ENCODE measurements around the gene ASCC1.
A peak's percentile ranks its signal among the peaks of the same experiment; 100 is the strongest.

Gene ASCC1

GRCh38 chr10:72097448-72098300 is 118.4 kb downstream of the ASCC1 start:
- peak; percentile 47 for DNase-seq (ENCODE audit: low read depth)

GRCh38 chr10:72096115-72097000 is 119.7 kb downstream of the ASCC1 start:
- DNase-seq (ENCODE audit: low read depth): no peak

- DNase-seq (ENCODE audit: low read depth): no peak
These were observed 120.9 kb downstream of the ASCC1 start for GRCh38 chr10:72095195-72095594.

GRCh38 chr10:72094574-72094973 is 121.5 kb downstream of the ASCC1 start:
- no peak for DNase-seq (ENCODE audit: low read depth)

GRCh38 chr10:72093450-72093849 is 122.6 kb downstream of the ASCC1 start:
- no peak for DNase-seq (ENCODE audit: low read depth)

- DNase-seq (ENCODE audit: low read depth): no peak
These were observed 123.1 kb downstream of the ASCC1 start for GRCh38 chr10:72092987-72093386.

DNA sequence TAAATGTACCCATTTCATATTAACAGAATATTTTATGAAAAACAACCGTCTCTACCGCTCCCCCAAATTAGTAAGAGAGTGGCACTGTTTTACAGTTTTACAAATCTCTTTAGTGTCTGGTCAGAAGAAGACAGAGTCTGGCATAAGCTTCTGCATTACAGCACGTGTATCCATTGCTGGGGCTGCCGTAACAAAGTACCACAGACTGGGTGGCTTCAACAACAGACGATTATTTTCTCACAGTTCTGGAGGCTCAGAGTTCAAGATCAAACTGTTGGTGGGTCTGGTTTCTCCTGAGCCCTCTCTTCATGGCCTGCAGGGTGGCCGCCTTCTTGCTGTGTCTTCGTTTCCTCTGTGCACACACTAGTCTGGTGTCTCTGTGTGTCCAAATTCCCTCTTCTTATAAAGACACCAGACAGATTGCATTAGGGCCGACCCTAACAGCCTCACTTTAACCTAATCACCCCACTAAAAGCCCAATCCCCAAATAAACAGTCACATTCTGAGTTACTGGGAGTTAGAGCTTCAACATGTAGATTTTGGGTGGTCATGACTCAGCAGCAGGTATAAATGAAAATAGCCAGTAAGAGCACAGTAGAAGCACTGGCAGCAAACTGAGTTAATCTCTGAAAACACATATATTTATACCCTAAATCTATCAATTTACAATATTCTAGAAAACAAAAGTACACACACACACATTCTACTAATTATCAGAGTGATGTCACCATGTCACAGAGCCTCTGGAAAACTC is 123.7 kb downstream of the ASCC1 start:
- no peak for DNase-seq (ENCODE audit: low read depth)

DNA sequence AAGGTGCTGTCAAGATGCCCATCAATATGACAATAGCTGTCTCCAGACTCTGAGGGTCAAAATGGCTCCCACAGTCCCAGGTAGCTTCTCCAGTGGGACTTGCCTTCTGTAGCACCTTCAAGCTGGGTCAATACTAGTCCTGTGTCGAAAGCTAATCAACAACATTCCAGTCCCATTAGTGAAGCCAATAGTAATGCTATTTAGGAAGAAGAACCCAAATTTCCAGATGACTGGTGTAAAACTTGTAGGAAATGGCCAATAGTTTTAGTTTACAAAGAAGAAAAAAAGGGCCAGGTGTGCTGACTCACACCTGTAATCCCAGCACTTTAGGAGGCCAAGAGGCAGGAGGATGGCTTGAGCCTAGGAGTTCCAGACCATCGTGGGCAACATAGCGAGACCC is 125.8 kb downstream of the ASCC1 start:
- DNase-seq (ENCODE audit: low read depth): no peak

GRCh38 chr10:72089618-72090017 is 126.5 kb downstream of the ASCC1 start:
- DNase-seq (ENCODE audit: low read depth): no peak

DNA sequence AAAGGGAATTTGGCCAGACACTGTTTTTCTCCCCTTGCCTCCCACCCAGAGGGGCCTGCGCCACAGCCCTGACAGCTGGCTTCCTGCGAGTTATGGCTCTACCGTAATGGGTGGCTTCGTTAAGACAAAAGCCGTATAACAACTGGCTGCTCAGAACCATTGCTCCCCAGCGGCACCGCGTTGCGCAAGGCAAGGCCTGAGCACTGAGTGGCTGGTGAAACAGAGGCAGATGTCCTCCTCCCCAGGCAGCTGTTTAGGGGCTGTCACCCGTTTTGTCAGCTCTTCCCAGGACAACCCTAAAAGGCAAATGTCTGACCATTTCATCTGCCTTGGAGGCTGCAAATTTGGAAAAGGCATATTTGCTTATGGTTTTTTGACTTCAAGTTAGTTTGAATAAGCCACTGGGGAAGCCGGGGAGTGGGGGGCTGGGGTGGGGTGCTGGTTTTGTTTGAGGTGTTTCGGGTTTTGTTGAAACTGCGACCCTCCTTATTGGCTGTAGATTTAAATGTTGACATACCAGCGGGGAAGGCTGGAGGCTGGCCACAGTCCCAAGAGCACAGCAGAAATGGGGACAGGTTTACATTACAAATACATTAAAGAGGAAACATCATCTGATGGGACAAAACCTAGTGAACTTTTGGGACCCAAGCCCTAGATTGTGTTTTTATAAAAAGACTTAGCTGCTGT is 127.0 kb downstream of the ASCC1 start:
- peak; percentile 27 for DNase-seq (ENCODE audit: low read depth)

DNA sequence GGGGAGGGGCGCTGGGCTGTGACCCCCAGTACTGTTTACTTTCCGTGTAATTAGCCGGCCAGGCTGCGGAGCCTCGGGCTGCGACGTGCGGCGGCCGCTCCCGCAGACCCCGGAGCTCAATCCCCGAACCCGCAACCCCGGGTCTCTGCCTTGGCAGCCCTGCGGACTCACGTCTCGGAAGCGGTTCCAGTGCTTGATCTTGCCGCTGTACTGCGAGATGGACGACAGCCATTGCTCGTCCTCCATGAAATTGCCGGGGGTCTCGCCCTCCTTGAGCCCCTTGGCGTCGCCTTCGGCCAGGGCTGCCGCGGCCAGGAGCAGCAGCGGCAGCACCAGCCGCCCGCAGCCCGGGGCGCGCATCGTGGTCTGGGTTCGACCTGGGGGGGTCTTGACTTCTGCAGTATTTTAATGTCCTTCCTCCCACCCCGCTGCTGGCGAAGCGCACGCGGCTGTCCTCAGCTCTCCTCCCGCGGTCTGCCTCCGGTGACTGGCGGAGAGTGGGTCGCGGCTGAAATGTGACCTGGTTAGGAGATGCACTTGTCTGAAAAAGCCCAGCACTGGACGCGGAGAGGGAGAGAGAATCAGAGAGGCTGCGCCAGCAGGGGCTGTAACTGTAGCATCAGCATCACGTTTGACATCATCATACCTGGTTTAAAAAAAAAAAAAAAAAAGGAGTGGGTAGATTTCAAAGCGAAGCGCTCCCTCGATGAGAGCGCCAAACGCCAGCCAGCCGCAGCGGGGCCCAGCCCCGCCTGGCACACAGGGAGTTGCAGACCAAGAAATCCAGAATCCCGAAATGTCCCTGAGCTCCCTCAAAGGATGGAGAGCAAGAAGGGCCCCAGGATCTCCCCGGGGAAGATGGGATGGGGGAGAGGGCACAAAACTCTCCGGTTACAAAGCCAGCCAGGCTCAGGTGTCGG is 127.8 kb downstream of the ASCC1 start, which contains the start of gene SPOCK2:
Gene SPOCK2, minus strand, starts transcription at position 583 of the 920 bp plus-strand sequence. Its CDS starts 223 bp downstream, at position 360.
- no peak for DNase-seq (ENCODE audit: low read depth)

DNA sequence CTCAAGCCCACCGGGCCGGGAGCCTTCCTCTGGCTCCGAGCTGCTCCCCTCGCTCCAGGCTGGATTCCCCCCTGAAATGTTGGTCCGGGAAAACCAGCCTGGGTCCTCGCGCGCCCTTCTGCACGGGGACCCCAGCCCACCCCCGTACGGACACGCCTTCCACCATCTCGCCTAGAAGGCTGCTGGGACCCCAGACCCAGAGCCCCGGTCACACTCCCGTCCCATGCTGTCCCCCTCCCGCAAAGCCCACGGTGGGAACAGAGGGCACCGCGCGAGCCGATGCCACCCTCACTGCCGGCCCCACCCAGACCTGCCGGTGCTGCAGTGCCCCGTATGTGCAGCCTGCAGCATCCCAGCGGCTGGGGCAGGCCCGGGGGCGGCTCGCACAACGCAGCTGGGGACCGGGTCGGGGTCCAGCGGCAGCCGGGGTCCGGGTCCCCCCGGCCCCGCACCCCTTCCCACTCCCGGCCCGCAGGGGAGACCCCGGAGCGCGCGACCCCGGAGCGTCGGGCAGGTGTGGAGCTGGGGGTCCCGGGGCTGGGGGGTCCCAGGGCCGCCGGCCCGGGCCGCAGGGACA is 128.6 kb downstream of the ASCC1 start:
- no peak for DNase-seq (ENCODE audit: low read depth)

- DNase-seq (ENCODE audit: low read depth): no peak
These were observed 129.3 kb downstream of the ASCC1 start for GRCh38 chr10:72086466-72087391.

- no peak for DNase-seq (ENCODE audit: low read depth)
These were observed 130.1 kb downstream of the ASCC1 start for GRCh38 chr10:72085864-72086465.

DNA sequence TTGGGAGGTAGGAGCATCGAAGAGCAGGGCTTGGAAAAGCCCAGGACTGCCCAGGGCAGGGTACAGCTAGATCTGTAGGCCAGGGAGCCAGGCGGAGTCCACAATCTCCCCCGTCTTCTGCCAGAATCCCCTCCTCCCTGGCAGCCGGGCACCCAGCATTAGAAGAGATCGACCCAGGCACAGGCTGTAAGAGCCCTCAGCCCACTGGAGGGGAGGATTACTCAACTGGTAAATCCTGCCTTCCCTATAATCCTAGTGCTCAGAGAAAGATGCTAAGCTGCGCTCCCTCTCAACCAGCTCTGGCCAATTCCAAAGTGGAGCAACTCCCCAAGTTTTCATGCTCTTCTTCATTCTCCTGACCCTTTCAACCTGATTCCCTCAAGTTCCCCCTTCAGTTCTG is 130.9 kb downstream of the ASCC1 start:
- DNase-seq (ENCODE audit: low read depth): no peak

- no peak for DNase-seq (ENCODE audit: low read depth)
These were observed 132.2 kb downstream of the ASCC1 start for GRCh38 chr10:72083790-72084459.

DNA sequence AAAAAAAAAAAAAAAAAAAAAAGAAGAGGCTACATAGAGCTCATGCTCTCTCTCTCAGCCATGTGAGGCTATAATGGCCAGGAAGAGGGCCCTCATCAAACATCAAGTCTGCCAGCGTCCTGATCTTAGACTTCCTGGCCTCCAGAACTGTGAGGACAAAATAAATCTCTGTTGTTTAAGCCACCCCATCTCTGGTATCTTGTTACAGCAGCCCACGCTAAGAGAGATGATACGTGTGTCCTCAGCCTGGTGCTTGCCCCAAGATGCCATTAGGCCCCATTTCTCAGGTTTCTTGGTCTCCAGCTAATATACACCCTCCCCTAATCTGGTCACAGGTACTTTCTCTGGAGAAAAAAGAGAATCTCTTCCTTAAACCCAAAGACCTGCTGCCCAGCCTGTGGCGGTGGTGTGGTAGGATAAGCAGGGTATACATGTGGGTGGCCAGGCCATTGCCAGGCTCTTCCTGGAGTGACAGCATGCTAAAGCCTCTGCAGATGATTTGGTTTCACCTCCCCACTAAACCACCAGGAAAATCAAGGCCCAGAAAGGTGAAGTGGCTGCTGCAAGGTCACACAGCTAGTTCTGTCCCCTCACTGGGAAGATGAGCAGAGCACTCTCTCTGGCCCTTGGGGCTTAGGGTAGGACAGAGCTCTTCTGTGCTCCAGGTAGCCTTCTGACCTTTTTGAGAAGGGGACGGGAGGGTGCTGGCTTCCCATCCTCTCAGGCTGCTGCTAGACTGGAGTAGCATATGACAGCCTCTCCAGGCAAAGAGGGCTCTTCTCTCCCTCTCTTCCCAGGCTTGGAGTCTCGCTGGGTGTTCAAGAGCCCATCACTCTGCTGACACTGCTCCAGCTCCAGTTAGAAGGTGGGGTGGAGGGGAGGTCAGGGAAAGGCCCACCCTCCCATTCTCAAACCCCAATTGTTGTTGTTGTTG is 133.0 kb downstream of the ASCC1 start:
- no peak for DNase-seq (ENCODE audit: low read depth)

All from fibroblast of gingiva (primary cell).